PC-9 (cell line): Measurements from ENCODE around the gene RPL34. TPM values are rescaled to one million over a fixed set of nuclear protein-coding genes. Genes with fewer than 3 reads are reported as not detected.

ENCODE experiments used
- BruUV-seq: library from RNA; stranded (reverse); fragments of 400-500 nt; replicated peaks from 2 replicates; lab custom pipeline; 2021; lab: Mats Ljungman, UMichigan
- CTCF ChIA-PET: fragments of 300-600 bp; sonication (Branson Sonifier 250); formaldehyde crosslinking; loops from one replicate; lab custom pipeline; 2022; ENCODE audit warnings: antibody characterized with exemption; lab: Charles Lee
- POLR2A ChIA-PET: fragments of 300-600 bp; sonication (Branson Sonifier 250); formaldehyde crosslinking; loops from one replicate; lab custom pipeline; 2022; ENCODE audit warnings: antibody characterized with exemption; ENCODE audit not compliant: unreplicated experiment; lab: Charles Lee
- DNase-seq, 2 experiments: peaks; one replicate each; pipeline versions ENCODE4 v3.0.0 to v3.0.0-alpha.2; 2015 to 2022; ENCODE audit warnings: mixed read lengths in 1 of 2
- H2AFZ ChIP-seq: fragments of 200-600 bp; sonication (generic); 2 replicates; pipeline ENCODE4 v1.8.1; 2017; ENCODE audit warnings: antibody characterized with exemption
- H3F3A ChIP-seq: fragments of 200-600 bp; sonication (generic); 2 replicates; pipeline ENCODE4 v1.8.1; 2017; ENCODE audit warnings: antibody characterized with exemption, mild to moderate bottlenecking, low read depth; ENCODE audit not compliant: insufficient read depth
- H3K27ac ChIP-seq: fragments of 200-600 bp; sonication (generic); 2 replicates; pipeline ENCODE4 v1.6.1; 2016; ENCODE audit warnings: mixed run types
- H3K27me3 ChIP-seq: fragments of 200-600 bp; sonication (generic); 2 replicates; pipeline ENCODE4 v1.6.1; 2016; ENCODE audit warnings: low read depth, mixed run types; ENCODE audit not compliant: insufficient read depth
- H3K36me3 ChIP-seq: fragments of 200-600 bp; sonication (generic); 2 replicates; pipeline ENCODE4 v1.6.1; 2016; ENCODE audit warnings: low read depth, mixed run types
- H3K4me1 ChIP-seq: fragments of 200-600 bp; sonication (generic); replicated peaks from 2 replicates; pipeline ENCODE4 v1.6.1; 2016; ENCODE audit warnings: mixed run types; ENCODE audit not compliant: insufficient read depth
- H3K4me2 ChIP-seq: fragments of 200-600 bp; sonication (generic); 2 replicates; pipeline ENCODE4 v1.6.1; 2017; ENCODE audit warnings: mixed run types
- H3K4me3 ChIP-seq: fragments of 200-600 bp; sonication (generic); 2 replicates; pipeline ENCODE4 v1.6.1; 2016; ENCODE audit warnings: mixed run types
- H3K79me2 ChIP-seq: fragments of 200-600 bp; sonication (generic); 2 replicates; pipeline ENCODE4 v1.6.1; 2017; ENCODE audit warnings: low read depth, mixed run types
- H3K9me2 ChIP-seq: fragments of 200-600 bp; sonication (generic); 2 replicates; pipeline ENCODE4 v1.8.1; 2017; ENCODE audit warnings: mild to moderate bottlenecking; ENCODE audit not compliant: insufficient read depth
- H3K9me3 ChIP-seq: fragments of 200-600 bp; sonication (generic); 2 replicates; pipeline ENCODE4 v1.8.1; 2016; ENCODE audit warnings: low read depth; ENCODE audit not compliant: insufficient read depth
- H4K20me1 ChIP-seq: fragments of 200-600 bp; sonication (generic); 2 replicates; pipeline ENCODE4 v1.8.1; 2017; ENCODE audit not compliant: insufficient read depth
- EZH2 ChIP-seq: fragments of 200-600 bp; sonication (generic); IDR thresholded peaks from 2 replicates; pipeline ENCODE4 v1.8.0; 2017; ENCODE audit warnings: antibody characterized with exemption, low read depth
- intact Hi-C: fragments of 100-400 bp; cut with micrococcal nuclease; formaldehyde crosslinking; loops from one replicate; pipeline ENCODE4 v1.10.0; 2022; ENCODE audit not compliant: unreplicated experiment
- total RNA-seq: library from RNA; stranded (reverse); gene quantifications from 2 replicates; pipeline ENCODE4 v1.2.3, GENCODE V29; 2021
- TF ChIP-seq, protein P1 (sequence below): fragments of 200-600 bp; sonication (generic); conservative IDR thresholded peaks from 2 replicates; pipeline ENCODE4 v1.6.1; 2017; ENCODE audit warnings: mixed run types, antibody characterized with exemption, mild to moderate bottlenecking, moderate library complexity

RPL34 gene
- total RNA-seq, 1 experiment from 2014 or later, result 672 TPM

DNA sequence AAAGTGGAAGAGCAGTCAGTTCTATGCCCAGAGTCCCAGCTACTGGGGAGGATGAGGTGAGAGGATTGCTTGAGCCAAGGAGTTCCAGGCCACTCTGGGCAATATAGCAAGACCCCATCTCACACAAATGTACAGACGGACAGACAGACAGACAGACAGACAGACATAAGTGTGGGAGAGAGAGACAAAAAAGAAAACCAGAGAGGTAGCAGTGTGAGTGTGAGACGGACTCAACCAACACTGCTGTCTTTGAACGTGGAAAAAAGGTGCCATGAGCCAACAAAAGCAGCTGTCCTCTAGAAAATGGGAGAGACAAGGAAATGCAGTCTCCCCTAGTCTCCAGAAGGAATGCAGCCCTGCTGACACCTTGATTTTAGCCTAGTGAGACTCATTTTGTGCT lies 18.2 kb upstream of the RPL34 start:
- CTCF ChIA-PET, result no interaction called here
- intact Hi-C loops, result no loop called here

DNA sequence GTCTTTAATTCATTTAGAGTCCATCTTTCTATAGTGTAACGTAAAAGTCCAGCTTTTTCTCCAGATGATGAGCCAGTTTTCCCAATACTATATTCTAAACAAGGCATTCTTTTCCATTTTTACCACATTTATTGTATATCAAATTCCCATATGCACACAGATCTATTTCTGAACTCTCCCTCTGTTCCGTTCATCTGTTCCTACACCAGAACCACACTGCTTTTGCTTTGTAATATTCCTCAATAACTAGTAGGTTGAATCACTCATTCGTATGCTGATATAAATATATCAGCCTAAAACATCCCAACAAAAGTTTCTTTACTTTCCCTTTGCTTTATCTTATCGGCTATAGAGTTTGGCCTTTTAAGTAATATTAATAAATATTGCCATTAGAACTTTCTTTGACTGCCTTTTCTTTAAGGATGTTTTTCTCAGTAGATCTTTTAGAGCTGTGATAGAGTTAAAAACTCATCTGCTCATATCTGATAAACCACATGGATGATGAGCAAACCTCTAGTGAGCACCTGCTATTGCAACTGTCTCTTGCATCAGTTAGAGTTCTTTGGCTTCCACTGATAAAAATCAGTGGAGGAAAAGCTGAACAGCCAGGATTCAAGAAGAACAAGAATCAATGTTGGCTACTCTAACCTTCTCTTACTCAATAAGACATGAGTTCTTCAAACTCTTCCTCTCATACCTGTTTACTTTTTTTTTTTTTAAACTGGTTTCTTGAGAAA lies 13.1 kb upstream of the RPL34 start:
- intact Hi-C loops, result no loop called here
- POLR2A ChIA-PET, result no interaction called here
- Histone ChIP-seq H3K9me2 (no peaks in the 10 kb centered on the region), H3K9me3 (no peaks in the 10 kb centered on the region), H3F3A (no peaks in the 10 kb centered on the region), H4K20me1 (no peaks in the 10 kb centered on the region), H2AFZ (no peak overlapping the region), H3K4me3 (no peak overlapping the region), H3K36me3 (no peaks in the 10 kb centered on the region), H3K4me2 (no peak overlapping the region), H3K27ac (no peak overlapping the region), H3K4me1 (no peaks in the 10 kb centered on the region), H3K27me3 (no peaks in the 10 kb centered on the region), H3K79me2 (no peaks in the 10 kb centered on the region)
- no TSS peak for BruUV-seq
- CTCF ChIA-PET, result no interaction called here
- no peak for DNase-seq
- TF ChIP-seq, protein P1, sequence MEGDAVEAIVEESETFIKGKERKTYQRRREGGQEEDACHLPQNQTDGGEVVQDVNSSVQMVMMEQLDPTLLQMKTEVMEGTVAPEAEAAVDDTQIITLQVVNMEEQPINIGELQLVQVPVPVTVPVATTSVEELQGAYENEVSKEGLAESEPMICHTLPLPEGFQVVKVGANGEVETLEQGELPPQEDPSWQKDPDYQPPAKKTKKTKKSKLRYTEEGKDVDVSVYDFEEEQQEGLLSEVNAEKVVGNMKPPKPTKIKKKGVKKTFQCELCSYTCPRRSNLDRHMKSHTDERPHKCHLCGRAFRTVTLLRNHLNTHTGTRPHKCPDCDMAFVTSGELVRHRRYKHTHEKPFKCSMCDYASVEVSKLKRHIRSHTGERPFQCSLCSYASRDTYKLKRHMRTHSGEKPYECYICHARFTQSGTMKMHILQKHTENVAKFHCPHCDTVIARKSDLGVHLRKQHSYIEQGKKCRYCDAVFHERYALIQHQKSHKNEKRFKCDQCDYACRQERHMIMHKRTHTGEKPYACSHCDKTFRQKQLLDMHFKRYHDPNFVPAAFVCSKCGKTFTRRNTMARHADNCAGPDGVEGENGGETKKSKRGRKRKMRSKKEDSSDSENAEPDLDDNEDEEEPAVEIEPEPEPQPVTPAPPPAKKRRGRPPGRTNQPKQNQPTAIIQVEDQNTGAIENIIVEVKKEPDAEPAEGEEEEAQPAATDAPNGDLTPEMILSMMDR, result no peak
- TF ChIP-seq EZH2, result no peak

More for the DNA sequence above, 18.2 kb upstream of the RPL34 start:
- BruUV-seq, result no TSS peak
- H3K27ac ChIP-seq, result no peak overlapping the region
- no peaks in the 10 kb centered on the region for H3K27me3 ChIP-seq
- no peaks in the 10 kb centered on the region for H4K20me1 ChIP-seq
- H3K4me3 ChIP-seq, result no peak overlapping the region
- H3K9me2 ChIP-seq, result no peaks in the 10 kb centered on the region
- no peak overlapping the region for H3K4me2 ChIP-seq
- H3K4me1 ChIP-seq, result no peaks in the 10 kb centered on the region
- no peak overlapping the region for H2AFZ ChIP-seq
- H3K79me2 ChIP-seq, result no peaks in the 10 kb centered on the region
- no peak for DNase-seq
- no peaks in the 10 kb centered on the region for H3K9me3 ChIP-seq
- H3K36me3 ChIP-seq, result no peaks in the 10 kb centered on the region
- POLR2A ChIA-PET, result no interaction called here
- TF ChIP-seq, protein P1, result no peak
- no peak for TF ChIP-seq EZH2
- no peaks in the 10 kb centered on the region for H3F3A ChIP-seq

DNA sequence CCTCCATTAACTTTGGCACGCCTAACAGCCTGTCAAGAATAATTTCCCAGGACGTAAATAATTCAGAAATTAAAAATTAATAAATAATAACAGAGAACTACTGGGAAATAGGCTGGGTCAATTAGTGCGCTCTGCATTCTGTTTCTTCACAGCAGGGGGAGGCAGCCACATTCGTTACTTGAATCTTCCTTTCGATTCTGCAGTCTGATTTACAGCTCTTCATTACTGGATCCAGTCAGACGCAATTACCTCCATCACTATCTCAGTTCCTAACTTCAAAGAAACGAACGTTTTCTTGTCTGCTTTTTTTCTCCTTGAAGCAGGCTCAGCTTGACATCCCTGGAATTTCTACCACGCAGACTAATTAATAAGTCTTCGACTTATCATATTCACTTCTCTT lies 9.0 kb upstream of the RPL34 start:
- DNase-seq, result no peak
- ChIA-PET CTCF (no interaction called here), POLR2A (no interaction called here)
- no peaks in the 10 kb centered on the region for H3K27me3 ChIP-seq
- no TSS peak for BruUV-seq
- no peaks in the 10 kb centered on the region for H3K9me3 ChIP-seq
- H3K27ac ChIP-seq, result no peak overlapping the region
- no peak overlapping the region for H3K4me2 ChIP-seq
- intact Hi-C loops, result no loop called here
- no peak overlapping the region for H3K4me3 ChIP-seq
- H4K20me1 ChIP-seq, result no peaks in the 10 kb centered on the region
- no peaks in the 10 kb centered on the region for H3F3A ChIP-seq
- TF ChIP-seq, protein P1, result no peak
- no peak for TF ChIP-seq EZH2
- no peaks in the 10 kb centered on the region for H3K4me1 ChIP-seq
- H2AFZ ChIP-seq, result no peak overlapping the region
- no peaks in the 10 kb centered on the region for H3K9me2 ChIP-seq
- no peaks in the 10 kb centered on the region for H3K36me3 ChIP-seq
- no peaks in the 10 kb centered on the region for H3K79me2 ChIP-seq
